HG03520 (cell line): ENCODE measurements around the gene RYR3.

Experiments
- ATAC-seq: cut with Tn5 transposase; IDR thresholded peaks from one replicate; pipeline ENCODE4 v1.9.1; 2021; ENCODE audit warnings: mild to moderate bottlenecking, moderate library complexity; ENCODE audit not compliant: unreplicated experiment

The RYR3 gene

GRCh38 chr15:33380406-33380805 lies 69.6 kb downstream of the RYR3 start:
- ATAC-seq, result no peak

DNA sequence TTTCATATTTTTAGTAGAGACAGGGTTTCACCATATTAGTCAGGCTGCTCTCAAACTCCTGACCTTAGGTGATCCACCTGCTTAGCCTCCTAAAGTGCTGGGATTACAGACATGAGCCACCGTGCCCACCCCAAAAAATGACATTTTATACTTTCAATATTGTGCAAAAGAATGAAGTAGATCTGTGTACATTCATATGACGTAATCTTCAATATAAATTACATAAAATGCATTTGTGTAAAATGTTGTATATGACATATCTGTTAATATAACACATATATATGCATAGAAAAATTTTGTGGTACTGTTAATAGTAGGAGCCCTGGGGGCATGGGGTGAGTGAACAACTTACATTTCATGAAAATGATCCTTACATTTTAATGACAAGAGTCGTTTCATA lies 71.7 kb downstream of the RYR3 start:
- ATAC-seq, result no peak

DNA sequence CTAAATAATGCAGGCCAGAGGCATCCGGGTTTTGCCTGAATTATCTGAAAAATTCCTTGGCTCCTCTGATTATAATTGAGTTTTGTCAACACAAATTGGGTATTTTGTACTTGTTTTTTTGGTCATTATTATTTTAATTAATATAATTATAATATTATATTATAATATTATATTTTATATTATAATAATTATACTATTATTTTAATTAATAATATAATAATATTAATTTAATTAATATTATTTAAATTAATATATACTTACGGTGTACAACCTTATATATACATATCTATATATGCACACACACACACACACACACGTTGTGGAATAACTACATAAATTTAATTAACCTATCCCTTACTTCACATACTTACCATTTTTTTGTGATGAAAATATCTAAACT lies 73.5 kb downstream of the RYR3 start:
- no peak for ATAC-seq

DNA sequence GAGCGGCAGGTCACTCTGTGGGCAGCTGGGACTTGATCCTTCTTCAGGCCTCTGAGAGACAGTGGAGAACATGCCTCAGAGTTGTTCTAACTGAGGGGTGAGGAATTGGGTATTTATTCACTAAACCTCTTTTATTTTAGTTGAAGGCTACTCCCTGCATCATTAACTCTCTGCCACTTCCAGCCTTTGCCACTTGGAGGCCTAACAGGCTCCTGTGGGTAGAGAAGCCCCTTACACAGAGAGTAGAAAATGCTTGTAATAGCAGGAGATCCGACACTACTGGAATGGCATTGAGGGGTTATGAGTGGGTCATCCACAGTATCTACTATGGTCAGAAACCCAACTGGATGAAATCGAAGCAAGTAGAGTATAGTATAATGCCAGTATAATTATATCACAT lies 81.7 kb downstream of the RYR3 start:
- no peak for ATAC-seq

DNA sequence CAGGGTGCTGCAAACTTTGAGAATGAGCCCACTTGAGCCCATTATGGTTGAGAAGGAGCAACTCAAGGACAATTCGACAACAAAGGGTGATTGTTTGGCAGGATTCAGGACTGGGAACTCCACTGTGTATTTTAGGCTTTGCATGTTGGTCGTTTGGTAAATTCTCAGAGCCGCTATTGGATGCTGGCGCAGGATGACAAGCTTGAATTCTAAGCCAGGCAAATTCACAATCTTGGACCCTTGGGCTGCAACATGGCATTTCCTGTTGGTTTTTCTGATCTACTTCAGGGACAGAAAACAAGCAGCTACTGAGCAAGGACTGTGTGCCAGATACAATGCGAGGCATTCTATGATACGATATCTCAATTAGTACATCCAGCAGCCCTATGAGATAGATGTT lies 82.8 kb downstream of the RYR3 start:
- no peak for ATAC-seq

DNA sequence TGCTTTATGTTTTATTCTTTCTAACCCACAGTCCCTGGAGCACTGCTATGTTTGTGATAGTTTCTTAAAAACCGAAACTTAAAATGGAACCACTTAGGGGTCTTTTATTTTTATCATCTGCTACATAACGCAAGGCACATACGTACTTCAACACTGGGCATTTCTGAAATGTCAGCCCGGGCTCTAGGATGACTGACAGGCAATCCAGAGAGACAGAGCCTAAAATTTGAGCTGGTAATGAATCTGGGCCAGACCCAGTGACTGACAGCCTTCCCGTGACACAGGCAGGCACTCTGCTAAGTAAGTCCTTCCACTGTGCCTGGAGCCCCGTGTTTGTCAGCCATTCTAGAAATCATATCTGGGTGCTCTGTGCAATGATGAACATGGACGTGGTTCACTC lies 84.6 kb downstream of the RYR3 start:
- ATAC-seq, result no peak

GRCh38 chr15:33395846-33396245 lies 85.1 kb downstream of the RYR3 start:
- ATAC-seq, result no peak

- ATAC-seq, result no peak
Observed at GRCh38 chr15:33396475-33396874, 85.7 kb downstream of the RYR3 start.

DNA sequence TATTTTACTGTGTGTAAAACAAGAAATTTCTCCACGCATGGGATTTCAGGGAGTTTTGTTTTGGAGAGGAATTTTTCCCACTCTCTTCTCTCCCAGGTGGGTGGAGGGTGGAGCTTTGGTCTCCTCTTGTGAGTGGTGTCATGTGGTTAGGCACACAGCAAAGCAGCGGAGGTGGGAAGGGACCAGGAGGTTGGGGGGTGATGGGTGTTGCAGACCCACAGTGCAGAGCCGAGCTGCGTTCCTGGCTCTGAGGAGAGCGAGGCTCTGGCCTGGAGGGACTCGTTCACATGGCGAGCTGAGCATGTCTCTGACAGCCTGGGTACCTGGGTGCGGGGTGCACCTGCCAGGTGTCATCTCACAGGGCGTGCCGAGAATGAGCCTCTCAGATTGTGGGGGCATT lies 87.8 kb downstream of the RYR3 start:
- no peak for ATAC-seq

DNA sequence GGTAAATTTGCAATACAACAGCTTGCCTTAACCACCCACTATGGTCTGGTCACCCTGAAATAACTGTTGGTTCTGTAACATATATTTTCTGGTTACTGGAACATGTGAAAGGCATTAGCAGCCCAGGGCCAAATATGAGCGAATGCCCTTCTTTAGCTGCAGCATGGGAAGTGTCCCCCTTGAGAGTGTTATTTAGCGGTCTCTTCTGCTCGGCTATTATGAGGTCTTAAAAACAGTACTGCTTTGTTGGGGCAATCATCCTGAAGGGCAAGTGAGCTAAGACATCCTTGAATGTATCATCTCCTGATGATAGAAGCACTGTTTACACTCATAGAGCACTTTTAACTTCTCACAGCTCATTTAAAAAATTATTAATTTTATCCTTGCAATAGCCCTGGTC lies 90.2 kb downstream of the RYR3 start:
- no peak for ATAC-seq

DNA sequence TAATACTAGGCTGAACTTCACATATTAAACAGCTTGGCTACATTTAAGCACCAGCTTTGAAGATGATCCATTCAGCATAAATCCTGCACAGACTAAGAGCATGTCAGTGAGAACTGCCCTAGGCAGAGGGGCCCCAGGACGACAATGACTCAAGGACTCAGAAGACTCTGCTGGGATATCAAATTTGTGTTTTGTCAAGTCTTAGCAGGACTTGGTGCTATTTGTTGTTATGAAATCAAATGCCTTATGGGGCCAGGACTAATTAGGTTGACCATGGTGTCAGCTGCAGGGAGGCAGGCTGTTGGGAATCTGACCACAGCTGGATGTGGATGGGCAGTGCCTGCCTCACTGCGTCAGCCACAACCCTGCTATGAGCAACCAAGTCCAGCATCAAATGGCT lies 91.8 kb downstream of the RYR3 start:
- no peak for ATAC-seq

- ATAC-seq, result no peak
Observed at GRCh38 chr15:33405096-33405495, 94.3 kb downstream of the RYR3 start.

GRCh38 chr15:33411596-33412540 lies 101.1 kb downstream of the RYR3 start:
- no peak for ATAC-seq

DNA sequence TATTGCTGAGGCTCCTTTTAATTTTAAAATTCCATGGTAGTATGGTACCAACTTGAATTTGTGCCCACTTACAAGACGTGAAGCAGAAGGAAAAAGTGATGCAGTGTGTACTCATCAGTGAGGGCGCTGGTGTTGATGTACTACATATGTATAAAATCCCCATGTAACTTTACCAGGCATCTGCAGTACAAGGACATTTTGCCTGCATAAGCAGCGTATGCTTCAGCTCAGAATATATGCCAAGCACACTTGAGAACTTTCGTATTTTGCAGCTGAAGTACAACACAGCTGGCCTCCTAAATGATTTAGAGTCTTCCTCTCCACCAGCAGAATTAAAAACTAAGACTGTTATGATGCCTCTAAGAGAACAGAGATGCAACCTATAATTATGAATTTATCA lies 108.9 kb downstream of the RYR3 start:
- no peak for ATAC-seq

DNA sequence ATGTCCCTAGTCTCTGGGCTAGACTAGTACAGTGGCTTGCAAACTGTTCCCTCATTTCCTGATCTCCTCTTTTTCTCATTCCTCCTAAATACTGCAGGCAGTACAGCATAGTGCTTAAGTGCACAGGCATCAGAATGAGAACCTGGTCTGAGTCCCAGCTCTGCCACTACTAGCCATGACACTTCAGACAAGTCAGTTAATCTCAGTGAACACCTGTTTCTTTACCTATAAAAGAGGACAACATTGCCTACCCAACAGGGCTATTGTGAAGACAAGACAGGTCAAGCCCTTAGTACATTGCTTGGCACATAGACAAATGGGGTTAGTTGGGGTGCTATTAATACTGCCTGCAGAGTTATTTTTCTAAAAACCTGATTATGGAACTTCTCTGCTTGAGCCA lies 113.3 kb downstream of the RYR3 start:
- no peak for ATAC-seq

- ATAC-seq, result no peak
Observed at GRCh38 chr15:33425142-33425541, 114.4 kb downstream of the RYR3 start.

DNA sequence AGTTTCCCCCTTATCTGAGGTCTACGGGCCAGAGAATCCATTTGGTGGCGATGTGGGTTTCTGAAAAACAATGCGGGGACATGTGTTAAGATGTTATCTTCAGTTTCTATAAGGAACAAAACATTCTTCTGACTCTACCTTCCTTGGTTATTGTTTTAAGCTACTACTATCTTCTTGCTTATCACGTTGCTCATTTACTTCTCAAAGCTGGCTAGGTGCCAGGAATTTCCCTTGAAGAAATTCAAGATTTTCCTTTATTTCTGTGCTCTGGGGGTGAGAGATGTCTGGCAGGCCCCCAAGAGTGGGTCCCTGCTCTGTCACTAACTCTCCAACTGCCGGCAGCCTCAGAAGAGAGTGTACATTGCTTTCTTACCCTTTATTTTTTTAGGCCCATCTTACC lies 119.8 kb downstream of the RYR3 start:
- no peak for ATAC-seq

DNA sequence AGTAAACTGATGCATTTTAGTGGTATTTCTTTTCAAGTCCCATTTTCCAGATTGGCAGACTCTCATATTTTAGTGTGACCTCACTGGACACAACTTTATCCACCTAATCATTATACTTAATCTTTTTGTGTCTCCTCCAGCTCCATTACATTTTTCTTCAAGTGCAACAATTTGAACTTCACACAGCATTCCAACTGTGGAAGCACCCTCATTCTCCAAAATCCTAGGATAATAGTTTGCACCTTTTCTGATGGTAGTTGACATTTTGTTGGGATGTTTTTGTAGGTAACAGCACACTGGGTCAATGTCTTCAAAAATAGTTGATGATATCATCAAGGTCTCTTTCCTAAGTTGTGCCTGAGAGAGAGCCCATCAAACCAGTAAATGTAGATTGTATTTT lies 123.1 kb downstream of the RYR3 start:
- ATAC-seq, result no peak

DNA sequence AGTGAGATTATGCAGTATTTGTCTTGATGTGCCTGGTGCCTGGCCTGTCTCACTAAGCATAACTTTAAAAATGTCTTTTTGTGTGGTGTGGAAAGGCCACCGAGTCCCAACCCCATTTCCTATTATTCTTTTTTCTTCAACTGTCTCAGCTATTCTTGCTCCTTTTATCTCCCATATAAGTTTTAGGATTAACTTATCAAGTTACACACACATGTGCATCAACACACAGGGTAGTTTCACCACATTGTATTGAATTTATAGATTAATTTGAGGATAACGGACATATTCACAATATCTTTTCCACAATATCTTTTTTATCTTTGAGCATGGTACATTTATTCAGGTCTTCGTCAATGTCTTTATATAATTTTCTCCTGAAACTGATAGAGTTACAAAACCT lies 127.6 kb downstream of the RYR3 start:
- ATAC-seq, result no peak

DNA sequence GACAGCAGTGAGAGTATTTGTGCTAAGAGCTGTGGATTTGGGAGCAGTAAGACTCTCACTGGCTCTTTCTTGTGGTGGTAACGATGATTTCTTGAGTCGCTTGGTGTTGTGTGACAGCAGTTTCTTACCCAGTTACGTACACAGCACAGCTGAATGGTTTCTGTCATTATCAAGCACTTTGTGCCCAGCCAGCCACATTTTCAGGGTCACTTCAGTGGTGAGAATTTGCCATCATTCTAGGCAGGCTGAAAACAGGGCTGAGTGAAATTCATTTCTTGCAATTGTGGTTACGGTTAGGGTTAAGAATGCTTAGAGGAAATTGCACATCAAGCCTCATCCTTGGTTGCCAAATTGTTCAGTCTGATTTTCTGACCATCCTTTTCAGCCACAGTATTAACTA lies 130.1 kb downstream of the RYR3 start:
- no peak for ATAC-seq

DNA sequence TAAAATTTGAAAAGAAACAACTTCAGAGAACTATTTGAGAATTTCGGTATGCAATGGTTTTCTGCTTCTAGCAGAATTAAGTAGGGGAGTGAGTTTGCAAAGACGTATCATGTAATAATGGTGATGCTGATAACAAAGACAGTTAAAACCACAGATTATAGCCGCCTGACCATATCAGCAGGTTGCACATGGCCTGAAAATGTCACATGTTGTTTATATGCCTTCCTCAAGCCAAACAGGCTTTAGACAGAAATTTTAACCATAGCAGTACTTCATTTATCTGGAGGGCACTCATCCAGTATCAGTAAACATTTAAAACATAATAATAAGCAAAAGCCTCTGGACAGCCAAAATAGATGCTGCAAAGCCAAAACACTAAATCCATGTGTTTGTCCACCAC lies 131.7 kb downstream of the RYR3 start:
- no peak for ATAC-seq

DNA sequence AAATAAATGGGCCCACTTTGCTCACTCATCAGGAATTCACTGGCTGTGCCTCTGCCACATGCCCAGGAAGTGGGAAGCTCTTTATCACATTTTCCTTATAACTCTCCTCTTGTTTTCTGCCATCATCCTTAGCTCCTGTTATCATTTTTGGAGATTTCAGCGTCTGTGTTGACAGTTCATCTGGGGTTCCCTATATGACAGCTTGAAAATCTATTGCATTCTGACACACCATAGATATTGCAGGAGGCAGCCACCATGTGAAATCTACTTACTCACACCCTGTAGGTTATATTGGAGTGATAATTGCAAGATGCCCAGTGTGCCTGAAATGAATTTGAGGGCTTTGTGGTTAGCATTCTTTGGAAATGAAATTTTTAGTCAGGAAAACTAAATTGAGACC lies 132.9 kb downstream of the RYR3 start:
- ATAC-seq, result no peak

- no peak for ATAC-seq
Observed at GRCh38 chr15:33445984-33446383, 135.2 kb downstream of the RYR3 start.
